Hepatocyte (in vitro differentiated cells): ENCODE measurements around the gene GRIA1. TPM values are rescaled to one million over a fixed set of nuclear protein-coding genes. Genes with fewer than 3 reads are reported as not detected.
A peak's percentile ranks its signal among the peaks of the same experiment; 100 is the strongest.

Source experiments
- DNase-seq: peaks from one replicate; pipeline ENCODE4 v3.0.0-alpha.2; 2016; ENCODE audit warnings: low spot score
- H2AFZ ChIP-seq: fragments of 200-600 bp; sonication (generic); 2 replicates; pipeline ENCODE4 v1.6.0; 2016; ENCODE audit warnings: antibody characterized with exemption, mild to moderate bottlenecking
- H3K27ac ChIP-seq: fragments of 200-600 bp; sonication (generic); 2 replicates; pipeline ENCODE4 v1.5.1; 2016; ENCODE audit warnings: mild to moderate bottlenecking
- H3K27me3 ChIP-seq: fragments of 200-600 bp; sonication (generic); 2 replicates; pipeline ENCODE4 v1.6.1; 2016
- H3K36me3 ChIP-seq: fragments of 200-600 bp; sonication (generic); replicated peaks from 2 replicates; pipeline ENCODE4 v1.5.1; 2016; ENCODE audit warnings: low read depth; ENCODE audit not compliant: insufficient read depth
- H3K4me1 ChIP-seq: fragments of 200-600 bp; sonication (generic); 2 replicates; pipeline ENCODE4 v1.5.1; 2016; ENCODE audit warnings: mild to moderate bottlenecking, moderate library complexity; ENCODE audit not compliant: insufficient read depth
- H3K4me2 ChIP-seq: fragments of 200-600 bp; sonication (generic); 2 replicates; pipeline ENCODE4 v1.6.0; 2016
- H3K4me3 ChIP-seq: fragments of 200-600 bp; sonication (generic); 2 replicates; pipeline ENCODE4 v1.5.1; 2016; ENCODE audit warnings: mild to moderate bottlenecking
- H3K79me2 ChIP-seq: fragments of 200-600 bp; sonication (generic); 2 replicates; pipeline ENCODE4 v1.6.0; 2017; ENCODE audit warnings: mild to moderate bottlenecking
- H3K9me2 ChIP-seq: fragments of 200-600 bp; sonication (generic); replicated peaks from 2 replicates; pipeline ENCODE4 v1.6.0; 2017; ENCODE audit warnings: mild to moderate bottlenecking; ENCODE audit not compliant: insufficient read depth
- H3K9me3 ChIP-seq: fragments of 200-600 bp; sonication (generic); 2 replicates; pipeline ENCODE4 v1.5.1; 2016; ENCODE audit warnings: low read depth, mild to moderate bottlenecking
- H4K20me1 ChIP-seq: fragments of 200-600 bp; sonication (generic); 2 replicates; pipeline ENCODE4 v1.6.0; 2016; ENCODE audit warnings: mild to moderate bottlenecking; ENCODE audit not compliant: insufficient read depth, poor library complexity, severe bottlenecking
- CTCF ChIP-seq: fragments of 200-600 bp; sonication (generic); IDR thresholded peaks from 2 replicates; pipeline ENCODE4 v1.5.1; 2016; ENCODE audit warnings: antibody characterized with exemption, mild to moderate bottlenecking; ENCODE audit not compliant: poor library complexity
- EZH2 ChIP-seq: fragments of 200-600 bp; sonication (generic); IDR thresholded peaks from 2 replicates; pipeline ENCODE4 v1.6.1; 2016; ENCODE audit warnings: antibody characterized with exemption, mild to moderate bottlenecking, borderline replicate concordance
- EZH2phosphoT487 ChIP-seq: fragments of 200-600 bp; sonication (generic); IDR thresholded peaks from one replicate; pipeline ENCODE4 v1.6.1; 2018; ENCODE audit warnings: antibody characterized with exemption, mild to moderate bottlenecking, low read depth, moderate library complexity; ENCODE audit not compliant: unreplicated experiment, severe bottlenecking
- whole genome bisulfite sequencing: methylation state at CpG from one replicate; pipeline ENCODE4 v1.1.6; 2016; ENCODE audit warnings: low lambda C conversion rate; ENCODE audit errors: missing lambda C conversion rate; 5-methylcytosine and 5-hydroxymethylcytosine counted together
- polyA plus RNA-seq: library from polyadenylated mRNA; unstranded; fragments of >200 nt; fragmentation: Nextera tagmentation; extraction: Ambion mirVana; gene quantifications from 2 replicates; pipeline ENCODE4 v1.2.1, GENCODE V29; 2016
- total RNA-seq: library from RNA; depleted of rRNA; stranded (reverse); fragments of >200 nt; gene quantifications from 2 replicates; pipeline ENCODE4 v1.2.3, GENCODE V29; 2014

Gene GRIA1
- total and polyA plus RNA-seq, 2 experiments from 2014 or later = 0.29 to 0.50 TPM

GRCh38 chr5:153748823-153749222 lies 258.4 kb downstream of the GRIA1 start:
- 82% methylated on average over 2 of the region's 2 CpGs for WGBS
- no peaks in the 10 kb centered on the region for H3K36me3 ChIP-seq
- H3K4me3 ChIP-seq = no peak overlapping the region
- no peaks in the 10 kb centered on the region for H3K27me3 ChIP-seq
- no peaks in the 10 kb centered on the region for H3K9me2 ChIP-seq
- H4K20me1 ChIP-seq = no peaks in the 10 kb centered on the region
- TF ChIP-seq EZH2phosphoT487 (no peak), CTCF (no peak), EZH2 (no peak)
- no peaks in the 10 kb centered on the region for H3K4me1 ChIP-seq
- no peaks in the 10 kb centered on the region for H3K79me2 ChIP-seq
- no peak overlapping the region for H2AFZ ChIP-seq
- DNase-seq = no peak
- no peak overlapping the region for H3K27ac ChIP-seq
- H3K4me2 ChIP-seq = no peak overlapping the region
- no peaks in the 10 kb centered on the region for H3K9me3 ChIP-seq

GRCh38 chr5:153749960-153750359 lies 259.5 kb downstream of the GRIA1 start:
- Histone ChIP-seq H3K27me3 (no peaks in the 10 kb centered on the region), H3K27ac (no peak overlapping the region), H3K9me3 (no peaks in the 10 kb centered on the region), H3K36me3 (no peaks in the 10 kb centered on the region), H3K4me2 (no peak overlapping the region), H3K79me2 (no peaks in the 10 kb centered on the region), H3K4me1 (no peaks in the 10 kb centered on the region), H4K20me1 (no peaks in the 10 kb centered on the region), H2AFZ (no peak overlapping the region), H3K4me3 (no peak overlapping the region), H3K9me2 (no peaks in the 10 kb centered on the region)
- peak; percentile 41 for DNase-seq
- TF ChIP-seq CTCF (no peak), EZH2phosphoT487 (no peak), EZH2 (no peak)
- 68% methylated on average over 4 of the region's 4 CpGs for WGBS

GRCh38 chr5:153751251-153751650 lies 260.8 kb downstream of the GRIA1 start:
- H3K79me2 ChIP-seq = no peaks in the 10 kb centered on the region
- H3K27ac ChIP-seq = no peak overlapping the region
- no peaks in the 10 kb centered on the region for H3K27me3 ChIP-seq
- no peak for DNase-seq
- H4K20me1 ChIP-seq = no peaks in the 10 kb centered on the region
- no peaks in the 10 kb centered on the region for H3K9me3 ChIP-seq
- H3K9me2 ChIP-seq = no peaks in the 10 kb centered on the region
- H2AFZ ChIP-seq = no peak overlapping the region
- no peaks in the 10 kb centered on the region for H3K36me3 ChIP-seq
- TF ChIP-seq EZH2phosphoT487 (no peak), EZH2 (no peak), CTCF (no peak)
- 84% methylated on average over 3 of the region's 3 CpGs for WGBS
- H3K4me2 ChIP-seq = no peak overlapping the region
- no peak overlapping the region for H3K4me3 ChIP-seq
- H3K4me1 ChIP-seq = no peaks in the 10 kb centered on the region

- no peaks in the 10 kb centered on the region for H3K27me3 ChIP-seq
- H3K36me3 ChIP-seq = no peaks in the 10 kb centered on the region
- no peak overlapping the region for H3K4me2 ChIP-seq
- no peak overlapping the region for H3K4me3 ChIP-seq
- H2AFZ ChIP-seq = no peak overlapping the region
- no peaks in the 10 kb centered on the region for H3K79me2 ChIP-seq
- DNase-seq = no peak
- H3K4me1 ChIP-seq = no peaks in the 10 kb centered on the region
- TF ChIP-seq CTCF (no peak), EZH2phosphoT487 (no peak), EZH2 (no peak)
- no peaks in the 10 kb centered on the region for H3K9me2 ChIP-seq
- H3K27ac ChIP-seq = no peak overlapping the region
- no peaks in the 10 kb centered on the region for H4K20me1 ChIP-seq
- no peaks in the 10 kb centered on the region for H3K9me3 ChIP-seq
These were observed 262.4 kb downstream of the GRIA1 start for GRCh38 chr5:153752890-153753289.
